ENCODE measurements around the gene PALM3.
"Not testable (repeated sequence)": the region's sequence is repeated elsewhere in the genome, so short reads cannot be mapped to it uniquely, and the experiment has no call there.

DNA sequence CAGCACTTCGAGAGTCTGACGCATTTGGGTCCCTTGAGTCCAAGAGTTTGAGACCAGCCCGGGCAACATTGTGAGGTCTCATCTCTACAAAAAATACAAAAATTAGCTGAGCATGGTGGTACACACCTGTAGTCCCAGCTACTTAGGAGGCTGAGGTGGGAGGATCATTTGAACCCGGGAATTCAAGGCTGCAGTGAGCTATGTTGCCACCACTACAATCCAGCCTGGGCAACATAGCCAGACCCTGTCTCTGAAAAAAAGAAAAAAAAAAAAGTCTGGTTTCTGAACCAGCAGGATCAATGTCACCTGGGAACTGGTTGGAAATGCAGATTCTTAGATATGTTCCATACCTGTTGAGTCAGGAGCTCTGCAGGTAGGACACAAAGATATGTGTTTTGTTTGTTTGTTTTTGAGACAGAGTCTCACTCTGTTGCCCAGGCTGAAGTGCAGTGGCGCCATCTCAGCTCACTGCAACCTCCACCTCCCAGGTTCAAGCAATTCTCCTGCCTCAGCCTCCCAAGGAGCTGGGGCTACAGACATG is 35.2 kb downstream of the PALM3 start:
- TF ChIP-seq, protein P1, sequence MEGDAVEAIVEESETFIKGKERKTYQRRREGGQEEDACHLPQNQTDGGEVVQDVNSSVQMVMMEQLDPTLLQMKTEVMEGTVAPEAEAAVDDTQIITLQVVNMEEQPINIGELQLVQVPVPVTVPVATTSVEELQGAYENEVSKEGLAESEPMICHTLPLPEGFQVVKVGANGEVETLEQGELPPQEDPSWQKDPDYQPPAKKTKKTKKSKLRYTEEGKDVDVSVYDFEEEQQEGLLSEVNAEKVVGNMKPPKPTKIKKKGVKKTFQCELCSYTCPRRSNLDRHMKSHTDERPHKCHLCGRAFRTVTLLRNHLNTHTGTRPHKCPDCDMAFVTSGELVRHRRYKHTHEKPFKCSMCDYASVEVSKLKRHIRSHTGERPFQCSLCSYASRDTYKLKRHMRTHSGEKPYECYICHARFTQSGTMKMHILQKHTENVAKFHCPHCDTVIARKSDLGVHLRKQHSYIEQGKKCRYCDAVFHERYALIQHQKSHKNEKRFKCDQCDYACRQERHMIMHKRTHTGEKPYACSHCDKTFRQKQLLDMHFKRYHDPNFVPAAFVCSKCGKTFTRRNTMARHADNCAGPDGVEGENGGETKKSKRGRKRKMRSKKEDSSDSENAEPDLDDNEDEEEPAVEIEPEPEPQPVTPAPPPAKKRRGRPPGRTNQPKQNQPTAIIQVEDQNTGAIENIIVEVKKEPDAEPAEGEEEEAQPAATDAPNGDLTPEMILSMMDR (IDR thresholded peaks at IDR 0.05), result not testable (repeated sequence)
- not testable (repeated sequence) for TF ChIP-seq ZFX (IDR thresholded peaks at IDR 0.05; ENCODE audit: borderline replicate concordance)

Measured in 22Rv1 (cell line).